Activated CD4-positive, alpha-beta memory T cell treated with anti-CD3 and anti-CD28 coated beads, Interleukin-2, amount 10 ng/mL, durations not matched to agents 7 days and 5 days (primary cell): Measurements from ENCODE around the gene C1orf52. TPM values are rescaled to one million over a fixed set of nuclear protein-coding genes. Genes with fewer than 3 reads are reported as not detected.

Experiments
- CTCF ChIA-PET: fragments of 350-600 bp; sonication (Branson Sonifier 250); formaldehyde crosslinking; loops from one replicate; lab custom pipeline; 2021; ENCODE audit warnings: antibody characterized with exemption, inconsistent platforms; lab: Charles Lee
- POLR2A ChIA-PET: fragments of 350-600 bp; sonication (Branson Sonifier 250); formaldehyde crosslinking; loops from one replicate; lab custom pipeline; 2021; ENCODE audit warnings: antibody characterized with exemption; lab: Charles Lee
- DNase-seq: peaks from one replicate; pipeline ENCODE4 v3.0.0-alpha.2; 2020
- H3K27ac Mint-ChIP-seq: one replicate; pipeline ENCODE4 v1.8.0; 2021; ENCODE audit warnings: mild to moderate bottlenecking, mixed read lengths
- H3K27me3 Mint-ChIP-seq: one replicate; pipeline ENCODE4 v1.8.0; 2021; ENCODE audit warnings: mixed read lengths
- H3K36me3 Mint-ChIP-seq: one replicate; pipeline ENCODE4 v1.8.0; 2021; ENCODE audit warnings: low read depth, mixed read lengths
- H3K4me1 Mint-ChIP-seq: one replicate; pipeline ENCODE4 v1.8.0; 2021; ENCODE audit warnings: mixed read lengths
- H3K4me3 Mint-ChIP-seq: one replicate; pipeline ENCODE4 v1.8.0; 2021; ENCODE audit warnings: mild to moderate bottlenecking, mixed read lengths
- H3K9me3 Mint-ChIP-seq: one replicate; pipeline ENCODE4 v1.8.0; 2021; ENCODE audit warnings: mixed read lengths
- total RNA-seq, 2 experiments: library from RNA; stranded (reverse); gene quantifications; one replicate each; pipeline ENCODE4 v1.2.3, GENCODE V29; 2021

The C1orf52 gene
- total RNA-seq, 2 experiments from 2014 or later: 21.4 to 22.6 TPM

GRCh38 chr1:85201340-85202091 is 57.9 kb downstream of the C1orf52 start:
- Mint-ChIP-seq H3K27me3 (peaks cover 31% of the 10 kb centered on the region), H3K9me3 (no peaks in the 10 kb centered on the region), H3K27ac (peak overlapping the region; percentile 77), H3K36me3 (no peaks in the 10 kb centered on the region), H3K4me3 (peak overlapping the region; percentile 92), H3K4me1 (peaks cover 18% of the 10 kb centered on the region)
- peak; percentile 58 for DNase-seq
- CTCF ChIA-PET: interaction anchor here (1.6 kb wide), 1 partner anchor 53 kb away, joined by 7 read pairs; no protein-coding TSS in a partner anchor
- POLR2A ChIA-PET: interaction anchor here (0.7 to 2.1 kb wide), 4 partner anchors 16 to 242 kb away, joined by 3 to 9 read pairs (median 4); partner anchors contain the start of gene C1orf52

- Mint-ChIP-seq H3K9me3 (no peaks in the 10 kb centered on the region), H3K4me1 (peaks cover 18% of the 10 kb centered on the region), H3K36me3 (no peaks in the 10 kb centered on the region), H3K4me3 (peak within 1 kb of the TSS; percentile 92), H3K27ac (peak within 1 kb of the TSS; percentile 77), H3K27me3 (peaks cover 27% of the 10 kb centered on the region)
- POLR2A ChIA-PET: interaction anchor here (0.7 to 2.1 kb wide), 6 partner anchors 17 to 241 kb away, joined by 3 to 9 read pairs (median 5); partner anchors contain the start of gene C1orf52
- CTCF ChIA-PET: interaction anchor here (0.7 to 1.6 kb wide), 2 partner anchors 54 to 59 kb away, joined by 3 to 7 read pairs; partner anchors contain the start of gene C1orf52
- peak; percentile 76 for DNase-seq
Measured at GRCh38 chr1:85200463-85201339, 58.8 kb downstream of the C1orf52 start, which contains the start of gene SYDE2. TSS of gene SYDE2 (minus strand) at chr1:85201016. CDS start at chr1:85200996, 20 bp downstream.

Other genes starting within 250 kb of the C1orf52 start
- gene MCOLN3, start 211.2 kb downstream of the C1orf52 start, total RNA-seq: 1 to 10 TPM; 2.4 to 2.5 TPM
- gene SYDE2, start 58.6 kb downstream of the C1orf52 start, total RNA-seq: under 1 TPM; 0.58 to 0.81 TPM
- 10 to 100 TPM; 24.3 to 30.1 TPM for gene BCL10, start 17.0 kb upstream of the C1orf52 start, total RNA-seq
- gene DDAH1, start 205.5 kb upstream of the C1orf52 start, total RNA-seq: not detected